OCI-LY1 (cell line): ENCODE data around the gene PTGIR.

Source experiments
- CTCF ChIP-seq: fragments of 200-600 bp; sonication (generic), shearing (Covaris generic); IDR thresholded peaks from 2 replicates; pipeline ENCODE4 v1.5.1; 2017; ENCODE audit warnings: mild to moderate bottlenecking, antibody characterized with exemption, low read length, moderate library complexity, mixed read lengths
- EZH2 ChIP-seq: fragments of 200-600 bp; sonication (generic), shearing (Covaris generic); IDR thresholded peaks from 2 replicates; pipeline ENCODE4 v1.8.0; 2017; ENCODE audit warnings: borderline replicate concordance, mixed run types, mild to moderate bottlenecking, antibody characterized with exemption, low read length, moderate library complexity, mixed read lengths

GRCh38 chr19:46587861-46588260, 37.0 kb downstream of the PTGIR start:
- no peak for TF ChIP-seq EZH2
- no peak for TF ChIP-seq CTCF
